Activated CD4-positive, alpha-beta T cell treated with anti-CD3 and anti-CD28 coated beads, Interleukin-2, Interleukin-6, amounts not matched to agents 100 ng/mL and 50 ng/mL, durations not matched to agents 16 hours and 8 hours (primary cell): ENCODE results near the gene EPHX1.

Experiments
- DNase-seq: peaks from one replicate; pipeline ENCODE4 v3.0.0-alpha.2; 2020

Gene EPHX1

DNA sequence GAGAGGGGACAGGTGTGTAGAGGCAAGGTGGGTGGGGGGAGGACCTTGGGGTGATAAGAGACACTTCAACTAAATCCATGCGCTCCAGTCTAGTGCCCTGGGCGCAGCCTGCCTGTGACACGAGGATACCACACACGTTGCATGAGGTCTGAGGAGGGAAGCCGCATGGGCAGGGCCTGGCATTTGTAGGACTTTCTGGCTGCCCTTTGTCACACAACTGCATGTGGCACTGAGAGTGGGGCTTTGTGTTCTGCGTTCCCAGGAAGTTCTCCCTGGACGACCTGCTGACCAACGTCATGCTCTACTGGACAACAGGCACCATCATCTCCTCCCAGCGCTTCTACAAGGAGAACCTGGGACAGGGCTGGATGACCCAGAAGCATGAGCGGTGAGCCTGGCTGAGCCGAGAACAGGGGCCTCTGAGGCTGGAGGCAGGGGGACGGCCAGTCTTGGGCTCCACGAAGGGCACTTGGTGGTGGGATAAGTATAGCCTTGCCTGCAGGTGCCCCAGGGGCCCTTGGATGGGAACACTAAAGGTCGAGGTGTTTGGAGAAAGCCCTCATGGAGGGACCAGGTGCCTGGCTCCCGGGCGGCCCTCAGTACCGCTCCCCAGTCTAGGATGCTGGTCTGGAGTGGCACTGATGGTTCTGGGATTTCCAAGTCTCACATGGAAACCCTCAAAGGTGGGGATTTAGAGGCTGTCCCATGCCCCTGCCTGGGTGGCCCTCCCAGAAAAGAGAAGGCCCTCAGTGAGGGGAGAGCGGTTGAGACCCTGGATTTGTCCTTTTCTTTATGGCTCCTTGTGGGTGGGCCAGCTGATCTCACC is 34.5 kb downstream of the EPHX1 start:
- no peak for DNase-seq

DNA sequence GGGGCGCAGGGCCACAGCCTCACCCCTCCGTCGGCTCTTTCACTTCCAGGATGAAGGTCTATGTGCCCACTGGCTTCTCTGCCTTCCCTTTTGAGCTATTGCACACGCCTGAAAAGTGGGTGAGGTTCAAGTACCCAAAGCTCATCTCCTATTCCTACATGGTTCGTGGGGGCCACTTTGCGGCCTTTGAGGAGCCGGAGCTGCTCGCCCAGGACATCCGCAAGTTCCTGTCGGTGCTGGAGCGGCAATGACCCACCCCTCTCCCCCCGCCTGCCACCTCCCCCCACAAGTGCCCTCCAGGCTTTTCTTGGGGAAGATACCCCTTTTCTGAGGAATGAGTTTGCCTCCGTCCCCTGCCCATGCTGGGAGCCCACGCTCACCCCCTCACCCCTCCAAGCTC is 35.2 kb downstream of the EPHX1 start:
- no peak for DNase-seq

DNA sequence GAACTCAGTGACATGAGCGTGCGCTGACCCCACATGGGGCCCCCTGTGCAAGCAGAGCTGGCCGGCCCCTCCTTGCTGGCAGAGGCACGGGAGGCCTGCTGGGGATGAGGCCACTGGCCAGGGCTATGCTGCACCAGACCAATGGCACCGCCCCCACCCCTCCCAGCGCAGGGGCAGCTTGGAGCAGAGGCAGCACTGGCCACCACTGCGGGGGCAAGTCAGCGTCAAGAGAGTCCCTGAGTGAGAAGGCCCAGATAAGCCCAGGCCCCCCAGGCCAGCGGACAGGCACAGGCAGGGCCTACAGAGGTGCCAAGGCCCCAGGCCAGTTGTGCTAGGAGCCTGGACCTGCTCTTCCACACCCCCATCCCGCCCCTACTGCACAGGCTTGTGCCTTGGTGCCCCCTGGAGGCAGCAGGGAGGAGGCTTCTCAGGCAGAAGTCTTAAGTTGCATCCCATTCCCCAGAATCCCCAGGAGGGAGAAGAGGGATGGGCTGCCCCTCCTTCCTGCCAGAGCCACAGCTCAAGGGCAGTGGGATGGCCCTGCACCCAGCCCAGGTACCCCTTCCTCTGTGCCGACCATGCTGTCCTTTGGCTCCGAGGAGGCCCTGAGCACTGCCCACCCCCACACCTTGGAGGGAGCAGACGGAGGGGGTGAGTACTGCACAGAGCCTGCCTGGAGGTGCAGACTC is 35.8 kb downstream of the EPHX1 start:
- DNase-seq: peak; percentile 41

DNA sequence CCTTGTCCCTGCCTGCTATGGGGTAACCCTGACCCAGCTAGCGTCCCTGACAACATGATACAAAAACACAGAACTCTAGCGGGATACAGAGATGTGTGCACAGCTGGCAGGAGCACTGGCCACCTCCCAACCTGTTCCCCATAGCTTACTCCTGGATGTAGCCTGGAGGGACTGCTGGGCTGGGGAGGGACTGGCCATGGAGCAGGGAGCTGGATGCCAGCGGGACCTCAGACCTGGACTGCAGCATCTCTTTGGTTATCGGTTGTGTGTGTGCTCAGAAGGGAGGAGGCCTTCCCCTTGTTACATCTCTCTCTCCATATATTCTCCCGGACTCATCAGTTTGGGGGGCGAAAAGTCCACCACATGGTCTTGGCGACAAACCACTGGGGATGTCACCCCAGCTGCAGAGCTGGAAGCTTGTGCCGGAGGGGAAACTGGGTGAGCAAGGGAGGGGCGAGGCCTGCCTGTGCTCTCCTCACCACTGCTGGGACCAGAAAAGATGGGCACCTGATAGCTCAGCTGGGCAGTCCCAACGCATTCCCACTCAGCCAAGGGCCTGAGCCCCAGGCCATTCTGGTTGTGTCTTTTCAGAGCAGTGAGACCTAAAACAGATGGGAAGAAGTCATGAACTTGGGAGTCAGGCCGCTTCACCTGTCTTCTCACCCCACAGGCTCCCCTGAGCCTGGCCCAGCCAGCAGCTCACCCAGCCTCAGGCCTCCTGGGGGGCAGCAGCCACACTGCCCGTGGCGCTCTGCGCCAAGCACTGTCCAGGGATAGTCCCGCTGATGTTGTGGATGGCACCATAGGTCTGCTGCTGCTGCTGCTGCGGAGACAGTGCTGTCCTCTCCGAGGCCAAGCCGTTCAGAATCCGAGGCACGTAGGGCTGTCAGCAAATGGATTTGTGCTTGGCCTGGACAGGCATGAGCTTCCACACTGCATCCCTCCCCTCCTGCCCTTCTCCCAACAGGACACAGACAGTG is 36.7 kb downstream of the EPHX1 start:
- DNase-seq: no peak

GRCh38 chr1:225847610-225848009 is 37.7 kb downstream of the EPHX1 start:
- DNase-seq: no peak

DNA sequence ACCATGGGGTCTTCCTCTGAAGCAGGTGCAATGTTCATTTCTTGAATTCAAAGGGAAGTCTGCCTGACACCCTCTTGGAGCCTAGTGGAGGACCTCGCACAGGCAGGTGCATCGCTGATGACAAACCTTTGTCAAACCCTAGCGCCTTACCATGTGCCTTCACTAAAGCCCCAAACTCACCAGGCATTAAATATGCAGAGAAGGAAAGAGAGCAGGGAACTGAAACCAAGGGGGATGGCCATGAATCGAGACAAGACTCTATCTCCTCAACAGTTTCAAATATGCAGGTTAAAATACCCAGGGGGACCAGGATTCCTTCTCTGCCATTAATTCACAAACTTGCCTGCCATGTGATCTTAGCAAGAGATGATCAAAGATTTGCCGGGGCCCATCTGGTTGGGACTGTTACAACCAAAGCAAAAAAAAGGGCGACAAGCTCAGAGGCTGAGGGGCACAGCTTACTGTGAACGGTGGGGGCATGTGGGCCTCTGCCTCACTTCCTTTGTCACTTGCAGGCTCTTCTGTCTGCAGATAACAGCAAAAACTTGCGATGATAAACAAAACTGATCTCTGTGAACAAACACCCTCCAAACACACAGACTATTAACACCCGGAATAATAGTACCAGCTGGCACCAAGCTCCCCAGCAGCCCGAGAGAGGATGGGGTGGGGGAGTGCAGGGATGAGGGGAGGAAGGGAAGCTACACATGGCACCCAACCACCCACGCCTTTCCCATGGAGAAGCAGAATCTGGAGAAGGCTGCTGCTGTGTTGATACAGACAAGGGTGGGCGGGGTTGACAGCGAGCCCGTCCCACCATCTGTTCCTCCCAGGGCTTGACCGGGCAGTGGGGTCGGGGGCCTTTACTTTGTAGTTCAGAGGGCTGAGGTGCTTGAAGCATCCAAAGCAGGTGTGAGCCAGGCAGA is 38.4 kb downstream of the EPHX1 start:
- no peak for DNase-seq

DNA sequence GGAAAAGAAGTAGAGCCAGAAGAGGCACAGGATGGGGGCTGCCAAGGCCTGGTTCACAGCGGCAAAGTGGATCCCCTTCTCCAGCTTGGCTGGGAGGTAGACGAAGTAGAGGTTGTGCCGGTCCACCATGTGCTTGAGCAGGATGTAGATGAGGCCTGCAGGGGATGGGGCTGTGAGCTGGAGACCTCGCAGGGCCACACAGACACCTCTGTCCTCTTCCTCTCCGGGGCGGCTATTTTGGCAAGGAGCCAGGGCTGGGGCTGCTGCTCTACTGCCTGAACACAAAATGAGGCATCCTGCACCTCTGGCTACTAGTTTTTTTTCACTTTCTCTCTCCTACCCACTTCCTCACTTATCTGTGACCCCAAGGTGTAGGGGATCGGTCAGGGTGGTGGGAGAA is 40.0 kb downstream of the EPHX1 start:
- DNase-seq: no peak

GRCh38 chr1:225850370-225850769 is 40.4 kb downstream of the EPHX1 start:
- DNase-seq: no peak

DNA sequence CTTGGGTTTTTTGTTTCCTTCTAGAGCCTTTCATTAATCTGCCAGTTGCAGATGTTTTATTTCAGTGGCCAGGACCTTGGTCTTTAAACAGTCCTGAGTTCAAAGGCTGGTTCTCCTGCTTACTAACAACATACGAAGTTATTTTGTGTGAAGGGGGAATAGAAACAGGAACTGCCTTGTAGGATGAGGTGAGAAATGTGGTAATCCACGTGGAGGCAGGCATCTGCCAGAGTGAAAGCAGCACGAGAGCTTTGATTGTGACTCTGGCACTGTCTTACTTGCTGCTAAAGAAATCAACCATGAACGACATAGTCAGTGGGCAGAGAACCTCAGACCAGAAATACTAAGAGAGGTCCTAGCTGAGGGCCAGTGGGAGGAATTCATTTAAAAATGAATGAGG is 41.9 kb downstream of the EPHX1 start:
- DNase-seq: no peak

DNA sequence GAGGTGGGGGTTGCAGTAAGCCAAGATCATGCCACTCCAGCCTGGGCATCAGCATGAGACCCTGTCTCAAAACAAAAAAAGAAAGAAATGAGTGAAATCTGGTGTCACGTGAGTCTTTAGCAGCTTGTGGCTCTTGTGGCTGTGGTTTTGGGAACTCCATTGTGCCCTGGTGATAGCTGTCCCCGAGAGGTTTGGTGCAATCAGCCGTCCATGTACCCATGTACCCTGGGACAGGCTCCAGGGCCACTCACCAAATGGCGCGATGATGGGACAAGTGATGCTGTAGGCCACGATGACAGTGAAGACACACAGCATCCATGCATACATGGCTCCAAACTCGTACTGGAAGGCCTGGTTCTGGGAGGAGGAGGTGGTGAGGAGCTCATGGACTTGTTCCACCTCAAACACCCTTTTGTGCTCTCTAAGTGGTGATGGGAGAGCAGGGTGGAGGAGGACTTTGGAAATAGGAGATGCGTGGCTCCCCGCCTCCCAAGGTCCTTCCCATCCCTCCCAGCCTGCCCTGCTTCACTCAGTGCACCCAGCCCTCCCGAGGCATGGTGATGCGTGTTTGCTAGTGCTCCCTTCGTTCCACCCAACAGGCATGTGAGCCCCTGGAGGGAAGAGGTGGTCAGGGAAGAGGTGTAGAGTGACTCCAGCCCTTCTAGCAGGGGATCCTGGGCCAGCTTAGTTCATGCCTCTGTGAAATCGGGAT is 42.6 kb downstream of the EPHX1 start:
- DNase-seq: no peak

- DNase-seq: no peak
These were observed 43.5 kb downstream of the EPHX1 start for GRCh38 chr1:225853441-225853840.

GRCh38 chr1:225855503-225856300 is 45.8 kb downstream of the EPHX1 start:
- DNase-seq: no peak

- DNase-seq: no peak
These were observed 47.3 kb downstream of the EPHX1 start for GRCh38 chr1:225857256-225857655.

- DNase-seq: no peak
These were observed 49.2 kb downstream of the EPHX1 start for GRCh38 chr1:225859151-225859550.

- no peak for DNase-seq
These were observed 50.2 kb downstream of the EPHX1 start for GRCh38 chr1:225860107-225860506.

- DNase-seq: no peak
These were observed 51.0 kb downstream of the EPHX1 start for GRCh38 chr1:225860876-225861441.

GRCh38 chr1:225861834-225862580 is 52.1 kb downstream of the EPHX1 start:
- no peak for DNase-seq

DNA sequence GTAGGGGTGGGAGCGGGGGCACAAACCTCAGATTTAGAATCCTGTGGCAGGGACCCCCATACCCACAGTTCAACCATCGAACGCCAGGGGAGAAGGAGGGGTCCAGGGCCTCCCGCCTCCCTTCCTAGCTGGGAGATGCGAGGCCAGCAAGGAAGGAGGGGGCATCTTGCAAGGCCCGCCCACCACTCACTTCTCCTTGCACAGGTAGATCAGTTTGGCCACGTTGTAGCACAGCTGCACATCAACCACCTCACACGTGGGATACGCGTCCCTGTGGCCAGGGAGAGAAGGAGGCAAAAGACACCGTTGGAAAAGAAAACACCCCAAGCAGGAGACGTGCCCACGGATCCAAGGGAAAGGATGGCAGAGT is 52.6 kb downstream of the EPHX1 start:
- no peak for DNase-seq

DNA sequence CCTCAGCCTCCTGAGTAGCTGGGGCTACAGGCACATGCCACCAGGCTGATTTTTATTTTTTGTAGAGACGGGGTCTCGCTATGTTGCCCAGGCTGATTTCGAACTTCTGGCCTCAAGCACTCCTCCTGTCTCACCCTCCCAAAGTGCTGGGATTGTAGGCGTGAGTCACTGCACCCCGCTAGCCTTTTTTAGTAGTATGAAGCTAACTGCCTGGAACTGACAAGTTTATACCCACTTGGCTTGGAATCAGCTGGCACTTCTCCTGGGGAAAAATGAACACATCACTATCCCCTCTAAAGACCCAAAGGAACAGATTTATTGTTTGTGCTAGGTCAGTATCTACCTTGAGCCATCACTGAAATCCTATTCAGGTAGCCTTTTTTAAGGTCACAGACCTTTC is 53.2 kb downstream of the EPHX1 start:
- DNase-seq: no peak

DNA sequence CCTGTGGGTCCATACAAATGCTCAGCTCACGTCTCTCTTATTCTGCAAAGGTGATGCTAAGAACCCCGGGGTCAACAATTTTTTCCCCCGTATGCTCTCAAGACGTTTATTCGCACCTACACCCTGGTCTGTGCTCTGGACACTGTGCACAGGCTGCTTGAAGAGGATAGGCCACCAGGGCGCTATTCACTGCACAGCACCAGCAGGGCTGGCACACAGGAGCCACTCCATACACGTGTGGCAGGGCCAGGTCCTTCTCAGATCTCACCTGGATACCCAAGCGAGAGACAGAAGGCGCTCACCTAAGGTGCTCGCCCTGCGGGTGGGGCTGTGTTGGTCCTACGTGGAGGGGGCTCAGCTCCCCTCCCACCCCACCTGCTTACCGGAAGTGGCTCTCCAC is 55.6 kb downstream of the EPHX1 start:
- no peak for DNase-seq
